A673 (cell line): ENCODE data around the gene EWSR1.

ENCODE experiments used
- EZH2 ChIP-seq: fragments of 200-600 bp; sonication (generic); IDR thresholded peaks from 2 replicates; pipeline ENCODE4 v1.6.1; 2017; ENCODE audit warnings: borderline replicate concordance, low read depth, mild to moderate bottlenecking, mixed read lengths, antibody characterized with exemption, low read length; ENCODE audit not compliant: poor library complexity, severe bottlenecking
- TF ChIP-seq, protein P1 (sequence below): fragments of 300-800, 200-600 bp; sonication (generic); conservative IDR thresholded peaks from 2 replicates; pipeline ENCODE4 v1.5.1; 2017; ENCODE audit warnings: low read depth, mild to moderate bottlenecking, antibody characterized with exemption, low read length, moderate library complexity, mixed read lengths

DNA sequence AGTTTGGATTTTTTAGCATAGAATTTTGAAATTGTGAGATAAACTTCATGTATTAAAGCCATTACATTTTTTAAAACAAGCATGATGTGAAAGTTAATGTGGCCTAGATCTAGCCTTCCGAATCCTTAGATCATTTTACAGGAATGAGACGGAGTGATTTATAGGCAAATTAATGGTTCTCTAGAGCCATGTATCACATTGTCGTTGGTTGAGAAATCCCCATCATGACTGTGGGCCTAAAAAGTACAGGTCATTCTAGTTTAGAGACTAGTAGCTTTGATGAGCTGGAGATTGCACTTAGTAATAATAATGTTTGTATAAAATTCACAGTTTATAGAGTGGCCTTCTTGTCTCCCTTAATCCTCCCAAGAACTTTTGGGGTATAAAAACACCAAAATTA lies 7.1 kb downstream of the EWSR1 start:
- TF ChIP-seq, protein P1, sequence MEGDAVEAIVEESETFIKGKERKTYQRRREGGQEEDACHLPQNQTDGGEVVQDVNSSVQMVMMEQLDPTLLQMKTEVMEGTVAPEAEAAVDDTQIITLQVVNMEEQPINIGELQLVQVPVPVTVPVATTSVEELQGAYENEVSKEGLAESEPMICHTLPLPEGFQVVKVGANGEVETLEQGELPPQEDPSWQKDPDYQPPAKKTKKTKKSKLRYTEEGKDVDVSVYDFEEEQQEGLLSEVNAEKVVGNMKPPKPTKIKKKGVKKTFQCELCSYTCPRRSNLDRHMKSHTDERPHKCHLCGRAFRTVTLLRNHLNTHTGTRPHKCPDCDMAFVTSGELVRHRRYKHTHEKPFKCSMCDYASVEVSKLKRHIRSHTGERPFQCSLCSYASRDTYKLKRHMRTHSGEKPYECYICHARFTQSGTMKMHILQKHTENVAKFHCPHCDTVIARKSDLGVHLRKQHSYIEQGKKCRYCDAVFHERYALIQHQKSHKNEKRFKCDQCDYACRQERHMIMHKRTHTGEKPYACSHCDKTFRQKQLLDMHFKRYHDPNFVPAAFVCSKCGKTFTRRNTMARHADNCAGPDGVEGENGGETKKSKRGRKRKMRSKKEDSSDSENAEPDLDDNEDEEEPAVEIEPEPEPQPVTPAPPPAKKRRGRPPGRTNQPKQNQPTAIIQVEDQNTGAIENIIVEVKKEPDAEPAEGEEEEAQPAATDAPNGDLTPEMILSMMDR = no peak
- TF ChIP-seq EZH2 = no peak
